Measurements from ENCODE around the gene SLAMF9. TPM values are rescaled to one million over a fixed set of nuclear protein-coding genes. Genes with fewer than 3 reads are reported as not detected.

Gene SLAMF9
- total and polyA plus RNA-seq, 2 of the 8 experiments (the other 6 are each of a cell fraction or from before 2014, with no cell fraction given): not detected

DNA sequence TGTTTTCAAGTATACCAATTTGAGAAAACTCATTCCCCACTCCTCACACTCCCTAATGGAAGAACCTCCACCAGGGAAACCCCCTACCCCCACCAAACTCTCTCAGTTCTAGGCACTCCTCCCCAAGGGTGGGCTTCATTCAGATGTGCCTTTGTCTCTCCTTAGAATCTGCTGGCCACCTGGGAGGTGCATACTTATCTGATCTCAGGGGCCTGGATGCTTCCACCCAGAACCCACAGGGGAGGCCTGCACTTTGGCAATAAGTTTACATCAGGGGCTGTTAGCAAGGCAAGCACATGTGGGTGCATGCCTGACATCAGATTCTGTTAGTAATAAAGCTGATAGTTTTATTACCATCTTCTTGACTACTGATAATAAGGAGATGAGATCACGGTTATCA, 32.5 kb upstream of the SLAMF9 start (continued):
- no peak for TF ChIP-seq EGR1 (IDR thresholded peaks at IDR 0.05; ENCODE audit: borderline replicate concordance, low read depth, low read length)
- TF ChIP-seq RXRA (IDR thresholded peaks at IDR 0.05; ENCODE audit: insufficient read depth, low read depth, low read length): no peak
- TF ChIP-seq CTCF (IDR thresholded peaks at IDR 0.05; ENCODE audit: control extremely low read depth in 1 of 3, insufficient read depth in 1 of 3, low read depth in 1 of 3, low read length in 3 of 3): no peak
- no peak for TF ChIP-seq CTBP2 (IDR thresholded peaks at IDR 0.05; ENCODE audit: borderline replicate concordance, insufficient read depth, insufficient read length, low read length)
- TF ChIP-seq POU5F1 (IDR thresholded peaks at IDR 0.05; ENCODE audit: low read depth, low read length): no peak

Data from H1 (cell line).